H1 (cell line): ENCODE data around the gene PCYT2. TPM values are rescaled to one million over a fixed set of nuclear protein-coding genes. Genes with fewer than 3 reads are reported as not detected.
A peak's percentile ranks its signal among the peaks of the same experiment; 100 is the strongest.

Experiments
- CTCF ChIA-PET: fragments of 300-600 bp; sonication (Branson Sonifier 250); formaldehyde crosslinking; loops from one replicate; lab custom pipeline; 2021; ENCODE audit not compliant: partially characterized antibody; lab: Charles Lee
- POLR2A ChIA-PET: fragments of 300-600 bp; sonication (Branson Sonifier 250); formaldehyde crosslinking; loops from one replicate; lab custom pipeline; 2021; ENCODE audit warnings: inconsistent platforms; ENCODE audit not compliant: partially characterized antibody; lab: Charles Lee
- DNase-seq, 2 experiments: peaks; one replicate each; pipeline versions ENCODE4 v3.0.0 to v3.0.0-alpha.2; 2010 to 2022; ENCODE audit warnings: low spot score in 2 of 2, low read depth in 1 of 2, mixed read lengths in 1 of 2
- FAIRE-seq: peaks from 2 replicates; lab custom pipeline; 2011; peaks lifted over from hg19 to GRCh38; lab: Jason Lieb, UNC
- H2AFZ ChIP-seq: 2 replicates; pipeline ENCODE4 v1.8.1; 2012; ENCODE audit warnings: low read length, inconsistent platforms
- H2AK5ac ChIP-seq: 2 replicates; pipeline ENCODE4 v1.6.1; 2013; ENCODE audit warnings: low read depth, low read length
- H2BK120ac ChIP-seq: replicated peaks from 2 replicates; pipeline ENCODE3; 2013; ENCODE audit warnings: low read depth, low read length, inconsistent platforms
- H2BK12ac ChIP-seq: 2 replicates; pipeline ENCODE4 v1.6.1; 2013; ENCODE audit warnings: low read depth, low read length
- H2BK15ac ChIP-seq: 2 replicates; pipeline ENCODE4 v1.6.1; 2013; ENCODE audit warnings: low read length
- H2BK20ac ChIP-seq: 2 replicates; pipeline ENCODE4 v1.6.1; 2013; ENCODE audit warnings: low read length
- H2BK5ac ChIP-seq: 2 replicates; pipeline ENCODE4 v1.6.1; 2013; ENCODE audit warnings: low read depth, low read length
- H3K14ac ChIP-seq: 2 replicates; pipeline ENCODE4 v1.6.1; 2013; ENCODE audit warnings: inconsistent platforms; ENCODE audit not compliant: insufficient read length
- H3K18ac ChIP-seq: 2 replicates; pipeline ENCODE4 v1.6.1; 2013; ENCODE audit warnings: low read length; ENCODE audit errors: extremely low read depth
- H3K23ac ChIP-seq: 2 replicates; pipeline ENCODE4 v1.6.1; 2013; ENCODE audit warnings: inconsistent platforms; ENCODE audit not compliant: insufficient read length
- H3K23me2 ChIP-seq: 2 replicates; pipeline ENCODE4 v1.6.1; 2013; ENCODE audit warnings: low read depth, low read length
- H3K27ac ChIP-seq: 2 replicates; pipeline ENCODE4 v1.6.1; 2011; ENCODE audit warnings: low read depth, low read length, inconsistent platforms
- H3K27me3 ChIP-seq, 4 experiments: replicated peaks in 1 of 4; 1 replicate in 1 of 4; 2 replicates in 3 of 4; pipeline versions ENCODE4 v1.6.1 to v1.8.1; 2011 to 2013; ENCODE audit warnings: low read length in 3 of 4, mild to moderate bottlenecking in 3 of 4, inconsistent platforms in 2 of 4, mixed read lengths in 2 of 4, moderate library complexity in 1 of 4; ENCODE audit not compliant: control insufficient read depth in 3 of 4, insufficient read depth in 3 of 4; ENCODE audit errors: extremely low read depth in 1 of 4
- H3K36me3 ChIP-seq, 4 experiments: 2 replicates each; pipeline versions ENCODE4 v1.6.1 to v1.8.1; 2011 to 2013; ENCODE audit warnings: mild to moderate bottlenecking in 4 of 4, low read length in 3 of 4, moderate library complexity in 2 of 4, control low read depth in 1 of 4, inconsistent platforms in 1 of 4; ENCODE audit not compliant: insufficient read depth in 4 of 4, control insufficient read depth in 2 of 4
- H3K4ac ChIP-seq: replicated peaks from 2 replicates; pipeline ENCODE3; 2013; ENCODE audit warnings: low read length, low read depth, mixed read lengths, inconsistent platforms; ENCODE audit not compliant: insufficient read length
- H3K4me1 ChIP-seq, 4 experiments: replicated peaks in 1 of 4; 1 replicate in 1 of 4; 2 replicates in 3 of 4; pipeline versions ENCODE4 v1.6.1 to v1.8.1; 2011 to 2013; ENCODE audit warnings: low read length in 3 of 4, inconsistent platforms in 2 of 4, mixed read lengths in 1 of 4; ENCODE audit not compliant: insufficient read depth in 4 of 4, control insufficient read depth in 3 of 4
- H3K4me2 ChIP-seq, 2 experiments: 2 replicates each; pipeline versions ENCODE4 v1.6.1 to v1.8.1; 2011 to 2013; ENCODE audit warnings: low read depth in 2 of 2, low read length in 2 of 2, control low read depth in 1 of 2, inconsistent platforms in 1 of 2, mild to moderate bottlenecking in 1 of 2; ENCODE audit not compliant: insufficient read depth in 1 of 2
- H3K4me3 ChIP-seq, 4 experiments: fragments of 200-600, 300-600 bp in 1 of 4; sonication (generic), shearing (Covaris generic), sonication (Bioruptor Twin) in 1 of 4; 2 replicates each; pipeline versions ENCODE4 v1.5.1 to v1.8.1; 2011 to 2016; ENCODE audit warnings: low read length in 4 of 4, low read depth in 3 of 4, control low read depth in 2 of 4, inconsistent platforms in 2 of 4, mild to moderate bottlenecking in 2 of 4, mixed read lengths in 1 of 4, moderate library complexity in 1 of 4; ENCODE audit not compliant: insufficient read depth in 2 of 4; ENCODE audit errors: extremely low read depth in 1 of 4
- H3K56ac ChIP-seq: replicated peaks from 2 replicates; pipeline ENCODE3; 2013; ENCODE audit warnings: low read depth, mild to moderate bottlenecking, mixed read lengths, low read length, inconsistent platforms; ENCODE audit not compliant: insufficient read length
- H3K79me1 ChIP-seq: 2 replicates; pipeline ENCODE4 v1.6.1; 2013; ENCODE audit warnings: low read depth, low read length, control low read depth
- H3K79me2 ChIP-seq, 2 experiments: 2 replicates each; pipeline versions ENCODE4 v1.6.1 to v1.8.1; 2012 to 2013; ENCODE audit warnings: low read length in 2 of 2, mild to moderate bottlenecking in 2 of 2, inconsistent platforms in 1 of 2; ENCODE audit not compliant: insufficient read depth in 2 of 2, control insufficient read depth in 1 of 2
- H3K9ac ChIP-seq, 4 experiments: replicated peaks in 1 of 4; 1 replicate in 1 of 4; 2 replicates in 3 of 4; pipeline versions ENCODE4 v1.6.1 to v1.8.1; 2011 to 2013; ENCODE audit warnings: low read depth in 3 of 4, low read length in 3 of 4, control low read depth in 2 of 4, mild to moderate bottlenecking in 2 of 4, moderate library complexity in 2 of 4, inconsistent platforms in 1 of 4; ENCODE audit errors: extremely low read depth in 1 of 4
- H3K9me3 ChIP-seq, 2 experiments: 2 replicates each; pipeline versions ENCODE4 v1.6.1 to v1.8.1; 2012 to 2013; ENCODE audit warnings: mild to moderate bottlenecking in 2 of 2, moderate library complexity in 2 of 2, control low read depth in 1 of 2, inconsistent platforms in 1 of 2, low read depth in 1 of 2, low read length in 1 of 2, mixed read lengths in 1 of 2; ENCODE audit not compliant: insufficient read depth in 2 of 2
- H4K20me1 ChIP-seq, 2 experiments: replicated peaks in 1 of 2; 2 replicates each; pipeline versions ENCODE3 to v1.8.1; 2011 to 2013; ENCODE audit warnings: inconsistent platforms in 2 of 2, low read length in 2 of 2, mild to moderate bottlenecking in 1 of 2; ENCODE audit not compliant: insufficient read depth in 2 of 2, control insufficient read depth in 1 of 2
- H4K5ac ChIP-seq: 2 replicates; pipeline ENCODE4 v1.6.1; 2013; ENCODE audit warnings: low read length, low read depth, mixed read lengths, inconsistent platforms; ENCODE audit not compliant: insufficient read length
- H4K8ac ChIP-seq: 2 replicates; pipeline ENCODE4 v1.8.0; 2013; ENCODE audit warnings: mild to moderate bottlenecking, moderate library complexity, low read length, inconsistent platforms; ENCODE audit not compliant: insufficient read depth; ENCODE audit errors: extremely low read depth
- H4K91ac ChIP-seq: replicated peaks from 2 replicates; pipeline ENCODE3; 2013; ENCODE audit warnings: low read length, mixed read lengths, inconsistent platforms; ENCODE audit not compliant: insufficient read length
- ATF3 ChIP-seq: IDR thresholded peaks from 2 replicates; pipeline ENCODE4 v1.6.1; 2011; ENCODE audit warnings: low read depth, mild to moderate bottlenecking, low read length; ENCODE audit not compliant: insufficient read depth
- RNF2 ChIP-seq: fragments of 200-900, 300-1000 bp; sonication (generic); IDR thresholded peaks from 2 replicates; pipeline ENCODE4 v1.7.1; 2016; ENCODE audit warnings: borderline replicate concordance, low read depth, mild to moderate bottlenecking, antibody characterized with exemption, low read length; ENCODE audit not compliant: poor library complexity, severe bottlenecking; ENCODE audit errors: missing control alignments
- SP1 ChIP-seq: IDR thresholded peaks from 2 replicates; pipeline ENCODE4 v1.6.1; 2011; ENCODE audit warnings: low read depth, low read length
- WGBS, 2 experiments: shearing (Covaris generic) in 1 of 2; methylation state at CpG; one replicate each; pipeline versions ENCODE4 v1.1.6 to v1.1.7; 2013 to 2015; ENCODE audit warnings: low lambda C conversion rate in 2 of 2, mixed read lengths in 2 of 2, inconsistent platforms in 1 of 2, low coverage in 1 of 2, missing lambda C conversion rate in 1 of 2; ENCODE audit not compliant: insufficient replicate concordance in 2 of 2, insufficient coverage in 1 of 2, insufficient read length in 1 of 2; ENCODE audit errors: extremely low coverage in 1 of 2, missing lambda C conversion rate in 1 of 2; 5-methylcytosine and 5-hydroxymethylcytosine counted together
- polyA plus RNA-seq, 7 experiments: library from polyadenylated mRNA; depleted of rRNA in 3 of 7; stranded (reverse) in 5 of 7; unstranded in 2 of 7; fragments of >200 nt in 5 of 7; fragments of 200-250 nt in 2 of 7; gene quantifications; 1 replicate in 5 of 7; 2 replicates in 1 of 7; 4 replicates in 1 of 7; pipeline versions ENCODE4 v1.2.1 to v1.2.3, GENCODE V29; 2011 to 2013; ENCODE audit warnings: missing spikeins in 2 of 7, mixed read lengths in 2 of 7
- total RNA-seq: library from RNA; stranded (reverse); fragmentation: NEBNext Ultra II Directional; extraction: Animal tissue kit (Norgen Biotek cat#: 25700); gene quantifications from 2 replicates; pipeline ENCODE4 v1.2.1, GENCODE V29; 2021

Gene PCYT2
- total and polyA plus RNA-seq, 2 of the 8 experiments (the other 6 are each of a cell fraction or from before 2014, with no cell fraction given) = 29.9 to 31.3 TPM

- Histone ChIP-seq H3K4me3 (no peak overlapping the region), H3K23ac (no peak overlapping the region), H3K18ac (no peak overlapping the region), H2AFZ (no peak overlapping the region), H3K4me2 (no peak overlapping the region), H3K27me3 (peaks cover 0 to 5% (median 0%) of the 10 kb centered on the region in 4 experiments; a peak in 3 of 7 replicates), H3K4me1 (peaks cover 0 to 14% (median 8%) of the 10 kb centered on the region in 4 experiments; a peak in 5 of 7 replicates), H3K23me2 (no peaks in the 10 kb centered on the region; the same call in 1 of the 2 replicates), H4K20me1 (peaks cover 0 to 3% of the 10 kb centered on the region in 2 experiments), H2BK5ac (no peak overlapping the region), H4K5ac (no peak overlapping the region), H3K9me3 (no peaks in the 10 kb centered on the region), H3K36me3 (peaks cover 0 to 7% (median 3%) of the 10 kb centered on the region in 4 experiments; a peak in 4 of 8 replicates), H3K27ac (no peak overlapping the region), H2BK12ac (0 out of 2 replicates have a peak overlapping the region, but pooled peaks have one; percentile 17), H4K8ac (peak overlapping the region; percentile 60; the same call in 1 of the 2 replicates), H3K79me1 (no peaks in the 10 kb centered on the region), H3K79me2 (no peaks in the 10 kb centered on the region; a peak in 1 of 4 replicates), H3K9ac (no peak overlapping the region), H3K56ac (no peak overlapping the region), H3K4ac (no peak overlapping the region), H2BK15ac (0 out of 2 replicates have a peak overlapping the region, but pooled peaks have one; percentile 29), H3K14ac (no peak overlapping the region), H2AK5ac (peak overlapping the region; percentile 65; the same call in 1 of the 2 replicates), H4K91ac (peak overlapping the region; percentile 17), H2BK120ac (no peak overlapping the region), H2BK20ac (no peak overlapping the region)
- ChIA-PET POLR2A (interaction anchor here (14.6 kb wide), 1 partner anchor 15 kb away, joined by 150 read pairs; the partner anchor contains the start of gene MAFG), CTCF (interaction anchor here (1.0 to 4.6 kb wide), 7 partner anchors 10 to 83 kb away, joined by 3 to 16 read pairs (median 4); partner anchors contain the start of genes CENPX, LRRC45, MAFG and NOTUM)
- FAIRE-seq (no peak), DNase-seq (no peak)
- WGBS, 2 experiments = 93% methylated on average over 19 of the region's 21 CpGs; no CpG with 5 or more reads in 1 of the 2 experiments
- TF ChIP-seq SP1 = no peak
- no peak for TF ChIP-seq RNF2
- no peak for TF ChIP-seq ATF3
Measured at GRCh38 chr17:81939881-81940385, 28.7 kb upstream of the PCYT2 start.
